Suprapubic skin (tissue), 4 donors: ENCODE results near the gene PLEKHD1.

Experiments used
- CTCF ChIP-seq, 2 donors: fragments of 200-600 bp in 1 of 2; fragments of 450-650 bp in 1 of 2; sonication (generic) in 1 of 2; IDR thresholded peaks; one replicate each; pipeline ENCODE4 v1.5.1; 2016 to 2019; ENCODE audit warnings: antibody characterized with exemption in 2 of 2, mild to moderate bottlenecking in 1 of 2, moderate library complexity in 1 of 2
- EP300 ChIP-seq: sonication (generic); formaldehyde crosslinking; IDR thresholded peaks from one replicate; pipeline ENCODE4 v1.6.1; 2017; ENCODE audit warnings: antibody characterized with exemption
- POLR2AphosphoS5 ChIP-seq, 3 donors: sonication (generic); formaldehyde crosslinking; IDR thresholded peaks; one replicate each; pipeline ENCODE4 v1.6.1; 2017; ENCODE audit warnings: antibody characterized with exemption in 3 of 3

DNA sequence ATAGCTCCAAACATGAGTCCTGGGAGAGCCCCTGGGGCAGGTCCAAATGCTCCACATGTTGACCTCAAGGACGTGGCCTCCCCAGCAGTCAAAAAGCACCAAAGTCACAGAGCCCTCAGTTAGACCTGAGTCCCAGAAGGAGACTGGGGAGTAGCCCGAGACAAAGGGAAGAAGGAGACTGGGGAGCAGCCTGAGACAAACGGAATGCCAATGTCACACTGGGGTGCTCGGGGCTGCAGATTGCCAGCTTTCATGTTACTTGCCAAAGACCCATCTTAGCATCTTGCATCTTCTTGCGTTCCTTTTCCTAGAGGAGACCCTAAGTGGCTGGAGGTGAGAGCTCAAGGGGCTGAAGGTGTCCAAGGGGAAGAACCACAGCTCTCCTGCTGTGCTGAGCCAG, 14.9 kb downstream of the PLEKHD1 start:
- TF ChIP-seq CTCF (IDR thresholded peaks at IDR 0.05) (no peak), POLR2AphosphoS5 (IDR thresholded peaks at IDR 0.05) (no peak), EP300 (no peak)
